ENCODE results near the gene ERICH4. TPM values are rescaled to one million over a fixed set of nuclear protein-coding genes. Genes with fewer than 3 reads are reported as not detected.

The ERICH4 gene
- total and polyA plus RNA-seq, 7 donors = 0.09 to 0.10 TPM; not detected in 5

- Histone ChIP-seq H3K36me3 (ENCODE audit: insufficient read depth in 1 of 2, low read depth in 1 of 2) (peaks cover 0 to 3% of the 10 kb centered on the region in 2 donors), H3K4me3 (peak overlapping the region; percentile 89), H3K9me3 (no peaks in the 10 kb centered on the region), H3K27me3 (ENCODE audit: insufficient read depth in 3 of 3, low read length in 2 of 3) (no peaks in the 10 kb centered on the region), H3K4me1 (peaks cover 18% of the 10 kb centered on the region), H3K27ac (peak overlapping the region; percentile 93)
- intact Hi-C loops (cut with DNase I) = loop anchor here in 1 of 2 donors (5.0 kb wide), 1 partner anchor 39 kb away; the partner anchor contains the start of gene DMAC2
- 32 to 46% (median 42%) methylated on average over 3 of the region's 3 CpGs for WGBS, 3 donors
- TF ChIP-seq CTCF (IDR thresholded peaks at IDR 0.05) = no peak
- DNase-seq = no peak
- ATAC-seq = no peak
These were observed 44.4 kb upstream of the ERICH4 start for GRCh38 chr19:41398598-41398997.

- H3K36me3 ChIP-seq (ENCODE audit: insufficient read depth in 1 of 2, low read depth in 1 of 2) = peaks cover 0 to 3% of the 10 kb centered on the region in 2 donors
- no peak for ATAC-seq
- H3K4me3 ChIP-seq = peak overlapping the region; percentile 89
- H3K27me3 ChIP-seq (ENCODE audit: insufficient read depth in 3 of 3, low read length in 2 of 3) = no peaks in the 10 kb centered on the region
- H3K4me1 ChIP-seq = peaks cover 22% of the 10 kb centered on the region
- H3K27ac ChIP-seq = no peak overlapping the region
- TF ChIP-seq CTCF (IDR thresholded peaks at IDR 0.05) = no peak
- DNase-seq = no peak
- no peaks in the 10 kb centered on the region for H3K9me3 ChIP-seq
- WGBS, 3 donors = 68 to 82% (median 74%) methylated on average over 3 of the region's 3 CpGs
- intact Hi-C loops (cut with DNase I) = loop anchor here in 1 of 2 donors (5.0 kb wide), 1 partner anchor 38 kb away; the partner anchor contains the start of gene DMAC2
These were observed 43.9 kb upstream of the ERICH4 start for GRCh38 chr19:41399091-41399490.

- intact Hi-C loops (cut with DNase I) = loop anchor here in 1 of 2 donors (5.0 kb wide), 1 partner anchor 38 kb away; the partner anchor contains the start of gene DMAC2
- peaks cover 22% of the 10 kb centered on the region for H3K4me1 ChIP-seq
- ATAC-seq = no peak
These were observed 43.4 kb upstream of the ERICH4 start for GRCh38 chr19:41399525-41399924.

GRCh38 chr19:41401483-41401882, 41.5 kb upstream of the ERICH4 start:
- H3K4me3 ChIP-seq = no peak overlapping the region
- ATAC-seq (no peak), DNase-seq (no peak)
- no peaks in the 10 kb centered on the region for H3K27me3 ChIP-seq (ENCODE audit: insufficient read depth in 3 of 3, low read length in 2 of 3)
- TF ChIP-seq CTCF (IDR thresholded peaks at IDR 0.05) = no peak
- H3K27ac ChIP-seq = no peak overlapping the region
- H3K9me3 ChIP-seq = no peaks in the 10 kb centered on the region
- WGBS, 3 donors = 54 to 70% (median 63%) methylated on average over 4 of the region's 4 CpGs
- intact Hi-C loops (cut with DNase I) = no loop called here
- peaks cover 0 to 13% of the 10 kb centered on the region in 2 donors for H3K36me3 ChIP-seq (ENCODE audit: insufficient read depth in 1 of 2, low read depth in 1 of 2)
- H3K4me1 ChIP-seq = peaks cover 22% of the 10 kb centered on the region

More at GRCh38 chr19:41399525-41399924, 43.4 kb upstream of the ERICH4 start:
- no peak overlapping the region for H3K27ac ChIP-seq
- no peaks in the 10 kb centered on the region for H3K9me3 ChIP-seq
- no peak for TF ChIP-seq CTCF (IDR thresholded peaks at IDR 0.05)
- no peak for DNase-seq
- WGBS, 3 donors = 80 to 92% (median 88%) methylated on average over 2 of the region's 2 CpGs
- H3K27me3 ChIP-seq (ENCODE audit: insufficient read depth in 3 of 3, low read length in 2 of 3) = no peaks in the 10 kb centered on the region
- no peak overlapping the region for H3K4me3 ChIP-seq
- peaks cover 0 to 3% of the 10 kb centered on the region in 2 donors for H3K36me3 ChIP-seq (ENCODE audit: insufficient read depth in 1 of 2, low read depth in 1 of 2)

GRCh38 chr19:41402010-41402409, 40.9 kb upstream of the ERICH4 start:
- ATAC-seq (no peak), DNase-seq (no peak)
- Histone ChIP-seq H3K4me3 (no peak overlapping the region), H3K36me3 (ENCODE audit: insufficient read depth in 1 of 2, low read depth in 1 of 2) (peaks cover 0 to 13% of the 10 kb centered on the region in 2 donors), H3K4me1 (peaks cover 22% of the 10 kb centered on the region), H3K27me3 (ENCODE audit: insufficient read depth in 3 of 3, low read length in 2 of 3) (no peaks in the 10 kb centered on the region), H3K9me3 (no peaks in the 10 kb centered on the region), H3K27ac (no peak overlapping the region)
- WGBS, 3 donors = 61 to 66% (median 62%) methylated on average over 3 of the region's 3 CpGs
- no peak for TF ChIP-seq CTCF (IDR thresholded peaks at IDR 0.05)
- intact Hi-C loops (cut with DNase I) = no loop called here

Data from psoas muscle (tissue), 8 donors.